HG03159 (cell line): ENCODE results near the gene HOXB8.

Source experiments
- ATAC-seq: cut with Tn5 transposase; IDR thresholded peaks from one replicate; pipeline ENCODE4 v1.9.1; 2021; ENCODE audit warnings: mild to moderate bottlenecking, moderate library complexity; ENCODE audit not compliant: unreplicated experiment

The HOXB8 gene

DNA sequence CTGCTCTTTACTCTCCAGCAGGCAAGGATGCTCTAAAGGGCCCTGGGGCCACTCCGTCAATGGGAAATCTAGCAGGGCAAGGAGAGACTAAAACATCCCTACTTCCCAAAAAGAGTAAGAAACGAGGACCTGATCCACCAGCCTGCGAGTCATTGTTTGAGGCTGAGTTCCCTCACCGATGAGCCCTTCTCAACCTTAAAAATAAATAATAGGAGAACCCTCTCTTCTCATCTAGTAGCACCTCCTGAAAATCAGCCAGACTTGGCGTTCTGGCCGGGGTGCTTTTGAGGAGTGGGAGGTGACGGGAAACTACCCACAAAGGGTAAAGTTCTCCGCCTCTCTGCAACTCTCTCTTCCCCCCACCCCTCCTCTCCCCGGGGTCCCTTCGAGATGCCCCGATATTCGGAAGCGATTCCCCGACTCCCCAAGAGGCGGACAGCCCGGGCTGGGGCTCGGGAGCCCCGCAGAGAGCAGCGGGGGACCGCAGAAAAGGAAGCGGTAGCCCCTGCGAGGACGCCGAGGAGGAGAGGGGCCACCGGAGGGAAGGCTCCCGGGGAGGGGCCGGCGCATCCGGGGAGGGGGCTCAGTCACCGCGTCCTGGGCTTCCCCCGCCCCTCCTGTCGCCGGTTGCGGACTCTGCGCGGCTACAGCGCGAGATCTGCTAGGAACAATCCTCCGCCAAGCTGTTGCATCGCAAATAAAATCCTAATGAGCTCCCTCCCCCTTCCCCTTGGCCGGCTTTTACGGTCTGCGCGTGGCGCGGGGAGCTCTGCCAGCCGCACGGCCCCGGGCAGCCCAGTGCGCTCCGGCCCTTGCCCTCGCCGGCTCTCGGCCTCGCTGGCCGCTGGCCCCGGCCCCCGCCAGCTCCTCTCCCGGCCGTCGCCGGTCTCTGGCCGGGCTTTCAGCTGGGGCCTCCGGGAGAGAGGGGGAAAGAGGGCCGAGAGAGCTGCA lies 9.7 kb upstream of the HOXB8 start:
- ATAC-seq: no peak

DNA sequence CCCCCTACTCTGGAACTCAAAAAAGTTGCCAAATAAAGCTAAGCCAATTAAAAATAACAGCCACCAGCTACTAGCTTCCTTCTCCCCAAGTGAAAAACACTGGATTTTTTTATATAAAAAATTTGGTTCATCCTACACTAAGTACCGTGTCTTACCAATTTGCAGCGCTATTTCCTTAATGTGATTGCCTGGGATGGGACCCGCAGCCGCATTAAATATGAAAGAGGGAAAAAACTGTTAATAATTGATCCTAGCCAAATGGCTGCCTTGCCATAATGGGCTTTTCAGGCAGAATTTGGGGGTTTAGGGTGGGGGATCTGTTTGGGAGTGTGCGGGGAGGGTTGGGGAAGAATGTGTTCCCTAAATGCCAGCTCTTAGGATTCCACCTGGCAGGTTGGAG lies 9.0 kb upstream of the HOXB8 start:
- ATAC-seq: no peak

DNA sequence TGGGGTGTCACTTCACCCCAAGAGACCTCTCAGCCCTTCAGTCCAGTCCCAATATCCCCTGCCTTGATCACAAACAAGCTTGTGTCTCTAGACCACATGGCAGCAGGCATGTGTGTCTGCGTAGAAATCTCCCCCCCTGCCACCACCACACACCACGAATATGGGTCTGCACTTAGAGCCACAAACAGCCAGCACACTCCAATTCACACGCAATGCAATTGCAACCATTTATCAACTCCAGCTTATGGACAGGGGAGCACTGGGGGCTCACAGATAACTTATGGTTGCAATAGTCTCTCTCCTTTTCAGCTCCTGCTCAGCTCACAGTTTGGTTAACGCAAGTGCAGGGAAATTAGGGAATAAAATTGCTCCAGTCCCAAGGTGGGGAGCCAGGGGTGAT lies 8.5 kb upstream of the HOXB8 start:
- ATAC-seq: no peak

DNA sequence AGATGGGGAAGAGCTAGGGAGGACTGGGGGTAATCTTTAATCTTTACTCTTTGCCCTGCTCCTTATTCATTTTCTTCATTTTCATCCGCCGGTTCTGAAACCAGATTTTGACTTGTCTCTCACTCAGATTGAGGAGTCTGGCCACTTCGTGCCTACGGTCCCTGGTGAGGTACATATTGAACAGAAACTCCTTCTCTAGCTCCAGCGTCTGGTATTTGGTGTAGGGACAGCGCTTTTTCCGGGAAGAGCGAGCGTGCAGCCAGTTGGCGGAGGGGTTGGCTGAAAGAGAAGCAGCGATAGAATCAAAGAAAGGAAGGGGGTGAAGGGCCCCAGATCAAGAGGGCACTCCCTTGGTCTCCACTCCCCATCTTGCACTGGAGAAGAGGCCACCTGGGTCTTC lies 7.8 kb upstream of the HOXB8 start:
- ATAC-seq: no peak

DNA sequence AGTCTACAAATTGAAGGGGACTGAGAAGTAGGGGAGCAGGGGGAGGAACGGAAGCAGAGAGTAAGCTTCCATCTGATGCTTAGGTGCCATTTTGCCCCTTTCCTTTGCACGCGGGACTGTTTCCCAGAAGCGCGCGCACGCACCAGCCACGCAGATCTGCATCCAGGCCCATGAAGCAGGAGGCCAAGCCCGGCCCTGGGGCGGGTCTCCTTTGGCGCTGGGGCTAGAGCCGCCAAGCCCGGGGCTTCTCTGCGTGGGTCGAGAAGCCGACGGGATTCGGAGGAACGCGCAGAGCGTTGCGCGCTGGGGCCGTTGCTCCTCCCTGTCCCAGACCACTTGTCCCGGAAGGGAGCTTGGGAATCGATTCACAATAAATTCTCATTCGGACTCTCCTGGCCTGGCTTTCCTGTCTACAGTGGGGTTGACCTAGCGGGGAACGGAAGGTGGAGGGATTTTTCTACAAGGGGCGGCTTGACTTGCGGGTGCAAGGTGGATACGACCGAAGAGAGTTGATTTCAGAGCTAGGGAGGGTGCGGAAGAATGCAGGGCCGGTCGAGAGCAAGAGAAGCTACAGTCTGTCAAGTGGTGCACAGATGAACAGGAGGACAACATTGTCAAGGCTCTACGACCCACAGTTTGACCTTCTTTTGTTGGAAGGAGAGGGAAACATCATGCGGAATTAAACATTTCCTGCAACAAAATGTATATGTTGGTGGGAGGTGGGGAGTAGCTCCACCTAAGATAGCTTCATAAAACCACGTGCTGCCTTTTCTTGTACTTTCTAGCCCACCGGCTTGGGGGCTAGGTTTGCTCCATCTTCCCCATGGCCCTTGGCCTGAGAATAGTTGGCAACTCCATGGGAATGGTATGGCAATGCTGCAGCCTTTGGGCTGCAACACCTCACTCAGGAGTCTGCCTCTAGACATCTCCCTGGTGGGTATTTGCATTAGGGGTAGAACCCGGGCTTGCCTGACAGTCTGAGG lies 6.6 kb upstream of the HOXB8 start:
- no peak for ATAC-seq

DNA sequence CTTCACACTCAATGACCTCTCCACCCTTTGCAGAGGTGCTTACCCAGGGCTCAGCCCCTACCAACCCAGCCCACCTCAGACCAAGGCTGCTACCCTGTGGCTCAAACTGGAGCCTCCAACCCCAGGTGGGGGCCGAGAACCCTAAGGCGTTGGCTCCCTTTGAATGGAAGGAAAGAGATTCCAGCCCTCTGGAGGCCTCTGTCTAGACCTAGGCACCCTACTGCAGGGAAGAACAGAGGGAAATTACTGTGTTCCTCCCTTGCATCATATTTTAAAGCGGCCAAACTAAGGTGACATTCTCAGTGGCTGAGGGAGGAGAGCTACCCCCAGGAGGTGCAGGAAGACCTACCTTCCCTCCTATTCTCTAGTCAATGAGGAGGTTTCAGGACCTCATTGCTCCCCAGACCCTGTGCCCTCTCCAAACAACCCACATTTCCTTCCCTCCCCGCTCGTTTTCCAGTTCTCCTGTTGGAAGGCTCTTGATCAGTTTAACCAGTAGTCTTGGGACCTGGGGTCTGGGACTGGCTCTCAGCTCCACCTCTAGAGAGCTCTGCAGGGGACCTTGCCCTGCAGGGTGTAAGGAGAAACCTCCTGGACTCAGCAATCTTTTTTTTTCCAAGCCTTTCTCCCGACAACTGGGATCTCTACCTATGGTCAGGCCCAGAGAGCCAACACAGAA lies 5.5 kb upstream of the HOXB8 start:
- no peak for ATAC-seq

- no peak for ATAC-seq
Measured at GRCh38 chr17:48619826-48620449, 4.8 kb upstream of the HOXB8 start.

GRCh38 chr17:48618256-48618896 lies 3.3 kb upstream of the HOXB8 start:
- ATAC-seq: no peak

DNA sequence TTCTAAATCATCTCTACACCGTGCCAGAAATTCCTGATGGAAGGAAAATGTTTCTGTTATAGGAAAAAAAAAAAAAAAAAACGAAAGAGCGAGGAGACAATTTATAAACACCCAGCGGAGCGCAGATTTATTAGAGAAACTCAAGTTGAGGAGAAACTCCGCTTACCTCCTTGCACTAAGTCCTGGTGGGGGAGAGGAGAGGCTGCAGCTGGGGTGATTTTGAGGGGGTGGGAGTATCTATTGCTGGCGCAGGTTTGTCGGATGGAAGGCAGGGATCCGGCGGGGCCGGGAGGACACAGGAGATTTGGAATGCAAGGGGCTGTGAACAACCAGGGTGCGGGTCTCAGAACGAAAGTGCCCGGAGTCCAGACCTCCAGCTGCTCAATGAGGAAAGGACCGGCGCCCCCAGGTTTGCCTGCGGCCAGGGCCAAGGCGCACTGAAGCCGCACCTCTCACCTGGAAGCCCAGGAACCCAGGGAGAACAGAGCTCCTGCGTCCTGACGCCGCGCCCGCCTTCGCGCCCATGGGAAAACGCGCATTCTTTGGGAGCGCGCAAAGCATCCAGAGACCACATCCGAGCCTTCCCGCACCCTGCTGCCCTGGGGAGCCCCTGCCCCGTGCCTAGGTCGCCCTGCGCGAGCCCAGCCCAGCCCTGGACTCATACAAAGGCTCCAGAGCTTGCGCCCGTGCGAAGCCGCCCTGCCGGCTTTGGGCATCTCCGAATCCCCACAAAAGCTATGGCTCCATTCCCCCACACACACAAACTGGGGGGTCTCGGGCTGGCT lies 2.6 kb upstream of the HOXB8 start:
- no peak for ATAC-seq

GRCh38 chr17:48616717-48617470 lies 1.8 kb upstream of the HOXB8 start:
- ATAC-seq: no peak

GRCh38 chr17:48615963-48616716 lies 1.0 kb upstream of the HOXB8 start:
- ATAC-seq: no peak

DNA sequence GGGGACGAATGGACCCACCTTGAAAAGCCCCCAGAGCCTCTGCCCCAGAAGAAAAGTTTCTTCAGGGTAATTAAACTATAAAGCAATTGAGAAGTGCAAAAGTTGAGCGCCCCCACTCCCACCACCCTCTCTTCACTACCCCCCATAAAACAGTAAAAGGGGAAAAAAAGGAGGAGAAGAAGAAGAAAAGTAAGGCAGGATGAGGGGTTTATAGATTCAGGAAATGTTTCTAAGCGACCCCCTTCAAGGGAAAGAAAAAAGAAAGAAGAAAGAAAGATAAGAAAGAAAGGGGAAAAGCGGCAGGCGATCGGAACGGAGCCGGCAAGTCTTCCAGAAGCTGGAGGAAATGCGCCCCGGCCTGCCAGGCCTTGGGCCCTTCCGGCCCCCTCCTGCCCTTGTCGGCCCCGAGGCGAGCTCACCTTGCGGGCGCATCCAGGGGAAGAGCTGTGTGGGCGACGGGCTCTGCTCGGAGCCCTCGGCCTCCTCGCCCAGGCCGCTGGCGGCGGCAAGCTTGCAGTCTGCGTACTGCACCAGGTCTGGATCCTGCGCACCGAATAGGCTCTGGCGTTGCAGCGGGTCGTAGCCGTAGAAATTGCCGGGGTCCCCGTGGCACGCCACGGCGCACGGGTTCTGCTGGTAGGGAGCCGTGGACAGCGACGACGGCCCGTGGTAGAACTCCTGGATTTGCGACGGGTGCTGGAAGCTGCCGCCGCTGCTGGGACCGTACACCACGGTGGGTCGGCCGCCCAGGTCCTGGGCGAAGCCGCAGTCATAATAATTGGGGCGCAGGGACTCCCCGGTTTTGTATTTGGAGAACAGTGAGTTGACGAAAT lies 1.0 kb downstream of the HOXB8 start:
- no peak for ATAC-seq

DNA sequence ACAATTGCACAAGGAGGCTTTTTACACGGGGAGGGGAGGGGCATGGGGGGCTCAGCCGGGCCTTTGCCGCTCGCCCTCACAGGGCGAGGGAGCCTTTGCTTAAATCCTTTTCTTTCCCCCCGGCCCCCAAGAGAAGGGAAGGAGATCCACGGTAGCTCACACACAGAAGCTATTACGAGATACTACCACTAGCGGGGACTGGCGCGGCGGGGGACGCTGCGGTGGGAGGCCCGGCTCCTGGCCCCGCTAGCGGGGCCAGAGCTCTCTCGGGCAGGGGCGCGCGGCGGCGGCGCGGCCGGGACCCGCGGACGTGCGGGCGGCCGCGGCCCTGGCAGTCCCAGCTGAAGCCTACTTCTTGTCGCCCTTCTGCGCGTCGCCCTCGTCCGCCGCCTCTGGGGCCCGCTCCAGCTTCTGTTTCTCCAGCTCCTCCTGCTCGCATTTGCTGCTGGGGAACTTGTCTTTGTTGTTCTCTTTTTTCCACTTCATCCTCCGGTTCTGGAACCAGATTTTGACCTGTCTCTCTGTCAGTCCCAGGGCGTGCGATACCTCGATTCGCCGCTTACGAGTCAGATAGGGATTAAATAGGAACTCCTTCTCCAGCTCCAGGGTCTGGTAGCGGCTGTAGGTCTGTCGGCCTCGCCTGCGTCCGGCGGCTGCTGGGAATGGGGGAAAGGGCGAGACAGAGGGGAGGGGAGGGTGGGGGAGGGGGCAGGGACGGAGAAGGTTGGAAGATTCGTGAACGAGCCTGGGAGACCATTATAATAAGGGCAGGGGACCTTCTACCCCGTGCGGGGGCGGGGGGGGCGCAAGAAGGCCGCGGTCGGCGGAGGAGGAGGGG lies 2.0 kb downstream of the HOXB8 start:
- no peak for ATAC-seq

- no peak for ATAC-seq
Measured at GRCh38 chr17:48612456-48612853, 2.6 kb downstream of the HOXB8 start.

DNA sequence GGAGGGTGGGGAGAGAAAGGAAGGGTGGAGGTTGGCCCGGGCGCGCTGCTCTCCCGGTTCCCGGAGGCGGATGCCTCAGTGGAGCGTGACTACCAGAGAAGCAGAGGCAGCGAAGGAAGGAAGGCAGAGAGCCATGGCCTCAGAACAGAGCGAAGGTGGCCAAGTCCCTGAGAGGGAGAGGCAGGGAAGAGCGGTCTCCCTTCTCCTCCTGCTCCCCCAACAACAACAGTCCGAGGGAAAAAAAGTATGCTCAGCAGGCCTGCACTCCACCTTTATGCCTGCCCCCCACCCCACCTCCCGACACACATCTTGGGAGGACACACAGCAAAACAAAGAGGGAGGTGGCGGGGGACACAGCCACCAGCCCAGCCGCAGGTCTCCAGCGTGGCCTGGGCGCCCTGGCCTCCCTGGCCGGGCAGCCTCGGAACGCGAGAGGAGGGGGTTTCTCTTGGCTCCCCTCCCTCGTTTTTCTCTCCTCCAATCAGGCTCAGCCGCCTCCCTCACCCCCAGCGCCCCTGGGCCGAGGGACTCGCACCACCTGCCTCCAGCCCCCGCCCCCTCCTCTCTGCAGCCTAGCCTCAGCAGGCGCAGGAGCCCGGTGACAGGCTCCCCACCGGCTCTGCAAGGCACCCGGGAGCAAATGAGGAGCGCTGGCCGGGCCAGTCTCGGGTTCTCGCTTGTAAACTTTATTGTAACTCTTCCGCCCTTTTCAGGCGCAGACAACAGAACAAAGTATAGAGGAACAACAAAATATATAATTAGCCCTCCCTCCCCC lies 3.2 kb downstream of the HOXB8 start:
- no peak for ATAC-seq
